Thoracic aorta (tissue), 2 donors: ENCODE measurements around the gene FARS2. TPM values are rescaled to one million over a fixed set of nuclear protein-coding genes. Genes with fewer than 3 reads are reported as not detected.

Experiments used
- ATAC-seq: fragments of 150-250 bp; one replicate; pipeline ENCODE4 v1.8.0; 2017; ENCODE audit warnings: low read depth; ENCODE audit not compliant: insufficient number of reproducible peaks, low FRiP score
- DNase-seq: peaks from one replicate; pipeline ENCODE4 v3.0.0-alpha.2; 2020; ENCODE audit warnings: low spot score
- H3K27ac ChIP-seq, 2 donors: fragments of 200-600 bp; sonication (generic); 1 replicate in 1 of 2; 2 replicates in 1 of 2; pipeline ENCODE4 v1.5.1; 2016; ENCODE audit warnings: mild to moderate bottlenecking in 2 of 2, moderate library complexity in 2 of 2
- H3K27me3 ChIP-seq: fragments of 200-600 bp; sonication (generic); replicated peaks from 2 replicates; pipeline ENCODE4 v1.6.0; 2016; ENCODE audit warnings: mild to moderate bottlenecking; ENCODE audit not compliant: insufficient read depth
- H3K36me3 ChIP-seq: fragments of 200-600 bp; sonication (generic); one replicate; pipeline ENCODE4 v1.5.1; 2016
- H3K4me1 ChIP-seq, 2 donors: fragments of 200-600 bp; sonication (generic); 1 replicate in 1 of 2; 2 replicates in 1 of 2; pipeline versions ENCODE4 v1.5.1 to v1.6.0; 2016; ENCODE audit warnings: low read depth in 2 of 2, mild to moderate bottlenecking in 1 of 2; ENCODE audit not compliant: control insufficient read depth in 1 of 2
- H3K4me3 ChIP-seq: fragments of 200-600 bp; sonication (generic); 2 replicates; pipeline ENCODE4 v1.5.1; 2016; ENCODE audit warnings: mild to moderate bottlenecking
- H3K9me3 ChIP-seq: fragments of 200-600 bp; sonication (generic); 2 replicates; pipeline ENCODE4 v1.5.1; 2016
- total RNA-seq, 2 donors: library from RNA; depleted of rRNA; stranded (reverse); fragments of >200 nt; gene quantifications; one replicate each; pipeline versions ENCODE4 v1.1.0 to v1.2.3, GENCODE V29; 2016
- TF ChIP-seq, protein P1 (sequence below): fragments of 200-600 bp; sonication (generic); IDR thresholded peaks from one replicate; pipeline ENCODE4 v1.5.1; 2019; ENCODE audit warnings: antibody characterized with exemption

The FARS2 gene
- total RNA-seq, 2 donors from 2014 or later, result 10.4 to 11.6 TPM

DNA sequence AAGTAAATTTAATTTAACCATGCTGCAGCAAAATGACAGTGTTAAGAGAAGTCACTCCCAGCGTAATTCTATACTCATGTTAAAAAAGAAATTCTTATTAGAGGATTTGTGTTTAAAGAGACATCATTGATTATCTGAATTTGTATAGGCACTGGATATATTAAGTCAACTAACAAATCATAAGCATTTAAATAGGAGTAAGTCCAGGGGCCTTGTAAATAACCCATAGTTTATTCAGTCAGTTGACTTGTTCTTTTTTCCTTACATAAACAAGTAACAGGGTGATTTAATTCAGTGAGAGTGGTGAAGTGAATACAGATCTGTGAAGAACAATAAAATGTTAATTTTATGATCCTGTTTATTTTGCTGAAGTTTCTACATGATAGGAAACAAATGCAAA lies 23.0 kb upstream of the FARS2 start:
- H3K27ac ChIP-seq, result no peak overlapping the region
- no peaks in the 10 kb centered on the region for H3K4me1 ChIP-seq
- H3K36me3 ChIP-seq, result no peaks in the 10 kb centered on the region
- ATAC-seq (no peak), DNase-seq (no peak)
- TF ChIP-seq, protein P1, sequence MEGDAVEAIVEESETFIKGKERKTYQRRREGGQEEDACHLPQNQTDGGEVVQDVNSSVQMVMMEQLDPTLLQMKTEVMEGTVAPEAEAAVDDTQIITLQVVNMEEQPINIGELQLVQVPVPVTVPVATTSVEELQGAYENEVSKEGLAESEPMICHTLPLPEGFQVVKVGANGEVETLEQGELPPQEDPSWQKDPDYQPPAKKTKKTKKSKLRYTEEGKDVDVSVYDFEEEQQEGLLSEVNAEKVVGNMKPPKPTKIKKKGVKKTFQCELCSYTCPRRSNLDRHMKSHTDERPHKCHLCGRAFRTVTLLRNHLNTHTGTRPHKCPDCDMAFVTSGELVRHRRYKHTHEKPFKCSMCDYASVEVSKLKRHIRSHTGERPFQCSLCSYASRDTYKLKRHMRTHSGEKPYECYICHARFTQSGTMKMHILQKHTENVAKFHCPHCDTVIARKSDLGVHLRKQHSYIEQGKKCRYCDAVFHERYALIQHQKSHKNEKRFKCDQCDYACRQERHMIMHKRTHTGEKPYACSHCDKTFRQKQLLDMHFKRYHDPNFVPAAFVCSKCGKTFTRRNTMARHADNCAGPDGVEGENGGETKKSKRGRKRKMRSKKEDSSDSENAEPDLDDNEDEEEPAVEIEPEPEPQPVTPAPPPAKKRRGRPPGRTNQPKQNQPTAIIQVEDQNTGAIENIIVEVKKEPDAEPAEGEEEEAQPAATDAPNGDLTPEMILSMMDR, result no peak
- H3K9me3 ChIP-seq, result no peaks in the 10 kb centered on the region
- no peak overlapping the region for H3K4me3 ChIP-seq
- no peaks in the 10 kb centered on the region for H3K27me3 ChIP-seq

DNA sequence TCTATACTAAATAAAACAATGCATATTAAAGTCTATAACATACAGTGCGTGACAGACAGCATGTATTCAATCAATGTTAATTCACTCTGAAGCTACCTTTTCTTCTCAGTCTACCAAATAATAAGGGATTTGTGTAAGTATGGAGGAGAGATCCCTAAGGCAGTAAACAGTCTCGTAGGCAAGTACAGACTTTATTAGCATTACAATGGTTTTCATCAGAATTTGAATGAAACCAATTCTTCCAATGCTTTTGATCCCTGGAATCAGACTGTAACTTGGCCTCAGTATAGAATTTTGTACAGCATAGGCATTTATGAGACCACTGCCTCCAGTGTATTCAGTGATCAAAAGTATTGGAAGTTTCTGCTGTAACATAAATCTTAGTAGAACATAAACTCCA lies 20.1 kb upstream of the FARS2 start:
- H3K27me3 ChIP-seq, result no peaks in the 10 kb centered on the region
- TF ChIP-seq, protein P1, result no peak
- no peaks in the 10 kb centered on the region for H3K4me1 ChIP-seq
- H3K36me3 ChIP-seq, result no peaks in the 10 kb centered on the region
- no peak overlapping the region for H3K27ac ChIP-seq
- DNase-seq (no peak), ATAC-seq (no peak)
- no peaks in the 10 kb centered on the region for H3K9me3 ChIP-seq
- H3K4me3 ChIP-seq, result no peak overlapping the region

DNA sequence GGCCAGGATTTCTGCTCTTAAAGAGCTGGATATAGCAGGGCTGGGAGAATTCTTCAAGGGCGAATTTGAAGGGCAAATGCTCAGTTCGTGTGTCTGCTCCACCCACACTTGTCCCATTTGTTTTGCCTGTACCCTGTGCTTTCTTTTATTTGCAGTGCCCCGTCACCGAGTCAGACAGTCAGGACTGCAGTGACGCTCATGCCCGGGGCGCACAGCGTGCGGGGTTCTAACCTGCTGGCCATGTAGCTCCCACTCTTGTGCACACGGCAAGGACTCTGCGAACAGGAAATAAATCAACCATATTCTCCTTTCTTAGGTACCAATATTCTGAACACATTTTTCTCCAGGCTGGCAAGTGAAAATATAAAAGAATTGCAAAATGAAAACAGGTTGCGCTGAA lies 18.2 kb upstream of the FARS2 start:
- no peak overlapping the region for H3K4me3 ChIP-seq
- no peaks in the 10 kb centered on the region for H3K27me3 ChIP-seq
- no peak overlapping the region for H3K27ac ChIP-seq
- no peak for ATAC-seq
- TF ChIP-seq, protein P1, result no peak
- no peaks in the 10 kb centered on the region for H3K36me3 ChIP-seq
- H3K4me1 ChIP-seq, result no peaks in the 10 kb centered on the region
- no peaks in the 10 kb centered on the region for H3K9me3 ChIP-seq
- no peak for DNase-seq

DNA sequence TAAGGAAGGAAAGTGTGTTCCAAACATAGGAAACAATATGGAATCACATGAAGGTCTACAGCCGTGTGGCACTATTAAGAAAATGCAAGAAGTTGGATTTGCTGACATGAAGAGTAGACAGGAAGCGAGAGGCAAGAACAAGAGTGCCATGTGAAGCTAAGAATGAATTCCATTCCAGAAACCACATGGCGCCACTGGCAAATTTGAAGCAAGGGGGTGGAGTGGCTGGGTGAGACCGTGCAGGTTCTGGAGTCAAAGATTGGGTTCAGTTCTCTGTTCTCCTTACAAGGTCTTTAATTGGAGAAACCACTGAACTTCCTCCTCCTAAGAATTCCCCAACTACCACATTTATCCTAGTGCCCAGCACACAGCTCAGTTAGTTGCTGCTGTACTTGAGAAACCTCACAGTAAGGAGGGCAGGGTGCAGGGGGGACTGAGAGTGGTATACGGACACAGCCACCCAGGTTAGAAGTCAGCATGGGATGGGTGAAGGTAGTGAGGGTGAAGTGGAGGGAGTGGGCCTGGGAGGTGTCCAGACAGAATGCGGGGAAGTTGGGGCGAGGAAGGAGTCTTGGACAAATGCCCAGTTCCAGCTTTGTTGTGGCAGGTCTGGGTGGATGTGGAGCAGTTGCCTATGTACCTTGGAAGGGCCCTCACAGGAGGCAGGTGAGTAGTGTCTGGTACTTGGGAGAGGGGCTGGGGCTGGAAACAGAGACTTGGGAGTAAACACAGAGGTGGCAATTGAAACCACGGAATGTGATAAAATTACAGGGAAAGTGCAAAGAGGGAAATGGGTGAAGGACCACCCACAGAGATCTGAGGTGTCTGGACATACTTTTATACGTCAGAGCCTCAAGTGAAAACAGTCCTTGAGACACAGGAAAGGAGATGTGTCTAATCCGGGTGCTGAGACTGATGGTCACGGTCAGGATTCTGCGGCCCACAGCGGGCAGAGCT lies 14.9 kb upstream of the FARS2 start:
- Histone ChIP-seq H3K4me1 (no peaks in the 10 kb centered on the region), H3K4me3 (no peak overlapping the region), H3K27ac (no peak overlapping the region), H3K36me3 (no peaks in the 10 kb centered on the region), H3K27me3 (no peaks in the 10 kb centered on the region), H3K9me3 (no peaks in the 10 kb centered on the region)
- TF ChIP-seq, protein P1, result no peak
- ATAC-seq (no peak), DNase-seq (no peak)

DNA sequence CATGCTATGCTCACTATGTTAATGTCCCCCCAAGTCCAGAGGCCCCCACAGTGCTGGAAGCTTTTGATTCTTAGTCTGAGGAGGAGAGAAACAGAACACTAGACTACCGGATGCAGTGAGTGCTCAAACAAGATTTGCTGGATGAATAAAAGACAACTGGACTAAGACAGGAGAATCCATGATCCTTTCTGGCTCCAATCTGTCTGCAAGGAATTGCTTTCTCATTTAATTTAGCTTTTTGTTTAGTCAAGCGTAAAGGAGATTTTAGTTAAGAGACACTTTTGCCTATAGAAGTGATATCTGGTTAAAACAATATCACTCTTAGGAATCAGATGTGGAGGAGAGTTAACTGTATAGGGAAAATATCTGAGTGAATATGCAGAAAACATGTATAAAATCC lies 14.1 kb upstream of the FARS2 start:
- ATAC-seq (no peak), DNase-seq (no peak)
- Histone ChIP-seq H3K4me3 (no peak overlapping the region), H3K9me3 (no peaks in the 10 kb centered on the region), H3K27ac (no peak overlapping the region), H3K4me1 (no peaks in the 10 kb centered on the region), H3K36me3 (no peaks in the 10 kb centered on the region), H3K27me3 (no peaks in the 10 kb centered on the region)
- TF ChIP-seq, protein P1, result no peak
